CD4-positive, alpha-beta T cell treated with Interferon alpha-2 for 1 hour (primary cell): ENCODE data around the gene IL25.
"Not testable (repeated sequence)": the region's sequence is repeated elsewhere in the genome, so short reads cannot be mapped to it uniquely, and the experiment has no call there.

ENCODE experiments used
- DNase-seq, 2 donors: peaks; one replicate each; pipeline ENCODE4 v3.0.0-alpha.2; 2020 to 2022

Gene IL25

DNA sequence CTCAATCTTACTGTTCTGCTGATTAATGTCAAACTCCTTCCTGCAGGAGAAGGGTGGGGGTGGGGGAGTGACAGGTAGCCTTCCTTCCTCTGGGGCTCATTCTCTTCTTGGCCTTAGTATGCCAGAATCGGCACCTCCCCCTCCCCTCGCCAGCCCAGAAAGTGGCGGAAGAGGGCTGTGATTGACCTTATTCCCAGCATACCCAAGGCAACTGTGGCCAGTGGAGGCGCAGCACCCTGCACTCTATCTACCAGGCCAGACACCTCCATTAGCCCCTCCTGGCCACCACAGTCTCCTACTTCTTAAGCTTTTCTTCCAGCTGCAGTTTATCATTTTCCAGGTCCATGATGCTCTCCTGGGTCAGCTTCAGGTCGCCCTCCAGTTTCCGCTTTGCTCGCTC lies 20.0 kb downstream of the IL25 start:
- DNase-seq: no peak

- no peak for DNase-seq
Measured at GRCh38 chr14:23396126-23396525, 23.5 kb downstream of the IL25 start.

DNA sequence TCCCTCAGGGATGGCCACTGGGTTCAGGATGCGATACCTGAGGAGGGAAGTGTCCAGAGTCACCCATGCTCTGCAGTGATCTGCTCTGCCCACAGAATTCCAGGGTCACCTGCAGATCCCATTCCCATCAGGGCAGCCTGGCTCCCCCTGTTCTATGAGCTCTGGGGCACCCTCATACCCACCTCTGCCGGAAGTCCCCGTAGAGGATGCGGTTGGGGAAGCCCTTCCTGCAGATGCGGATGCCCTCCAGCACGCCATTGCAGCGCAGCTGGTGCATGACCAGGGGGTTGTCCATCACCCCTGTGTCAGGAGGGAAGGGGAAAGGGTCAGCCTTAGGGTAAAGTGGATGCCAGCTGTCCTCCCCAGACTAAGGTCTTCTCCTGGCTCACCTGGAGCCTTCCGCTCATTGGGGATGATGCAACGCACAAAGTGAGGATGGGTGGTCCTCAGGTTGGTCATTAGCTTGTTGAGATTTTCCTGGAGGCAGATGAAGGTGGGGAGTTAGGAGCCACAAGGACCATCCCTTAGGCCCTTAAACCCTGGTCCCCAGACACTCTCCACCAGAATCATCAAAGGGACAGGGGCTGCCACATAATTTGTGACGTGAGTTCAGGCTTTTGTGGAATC lies 24.3 kb downstream of the IL25 start:
- no peak for DNase-seq

GRCh38 chr14:23398348-23398747 lies 25.7 kb downstream of the IL25 start:
- no peak for DNase-seq

GRCh38 chr14:23399136-23399535 lies 26.5 kb downstream of the IL25 start:
- no peak for DNase-seq

GRCh38 chr14:23399591-23399990 lies 27.0 kb downstream of the IL25 start:
- no peak for DNase-seq

DNA sequence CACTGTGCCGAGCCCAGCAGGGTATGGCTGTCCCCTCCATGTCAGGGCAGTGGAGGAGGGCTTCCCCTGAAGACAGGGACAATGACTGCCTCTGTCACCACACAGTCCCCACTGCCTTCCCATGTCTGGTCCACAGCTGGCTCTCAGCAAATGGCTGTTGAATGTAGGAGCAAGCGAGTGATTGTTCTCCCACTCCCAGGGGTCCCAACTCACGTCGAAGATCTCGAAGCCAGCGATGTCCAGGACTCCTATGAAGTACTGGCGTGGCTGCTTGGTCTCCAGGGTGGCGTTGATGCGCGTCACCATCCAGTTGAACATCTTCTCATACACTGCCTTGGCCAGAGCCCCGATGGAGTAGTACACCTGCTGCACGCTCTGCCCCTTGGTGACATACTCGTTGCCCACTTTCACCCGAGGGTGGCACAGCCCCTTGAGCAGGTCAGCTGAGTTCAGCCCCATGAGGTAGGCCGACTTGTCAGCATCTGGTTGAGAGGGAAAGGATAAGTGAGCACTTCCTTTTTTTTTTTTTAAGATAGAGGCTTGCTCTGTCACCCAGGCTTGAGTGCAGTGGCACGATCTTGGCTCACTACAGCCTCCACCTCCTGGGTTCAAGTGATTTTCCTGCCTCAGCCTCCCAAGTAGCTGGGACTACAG lies 28.0 kb downstream of the IL25 start:
- not testable (repeated sequence) for DNase-seq

GRCh38 chr14:23401291-23401690 lies 28.7 kb downstream of the IL25 start:
- DNase-seq: no peak

DNA sequence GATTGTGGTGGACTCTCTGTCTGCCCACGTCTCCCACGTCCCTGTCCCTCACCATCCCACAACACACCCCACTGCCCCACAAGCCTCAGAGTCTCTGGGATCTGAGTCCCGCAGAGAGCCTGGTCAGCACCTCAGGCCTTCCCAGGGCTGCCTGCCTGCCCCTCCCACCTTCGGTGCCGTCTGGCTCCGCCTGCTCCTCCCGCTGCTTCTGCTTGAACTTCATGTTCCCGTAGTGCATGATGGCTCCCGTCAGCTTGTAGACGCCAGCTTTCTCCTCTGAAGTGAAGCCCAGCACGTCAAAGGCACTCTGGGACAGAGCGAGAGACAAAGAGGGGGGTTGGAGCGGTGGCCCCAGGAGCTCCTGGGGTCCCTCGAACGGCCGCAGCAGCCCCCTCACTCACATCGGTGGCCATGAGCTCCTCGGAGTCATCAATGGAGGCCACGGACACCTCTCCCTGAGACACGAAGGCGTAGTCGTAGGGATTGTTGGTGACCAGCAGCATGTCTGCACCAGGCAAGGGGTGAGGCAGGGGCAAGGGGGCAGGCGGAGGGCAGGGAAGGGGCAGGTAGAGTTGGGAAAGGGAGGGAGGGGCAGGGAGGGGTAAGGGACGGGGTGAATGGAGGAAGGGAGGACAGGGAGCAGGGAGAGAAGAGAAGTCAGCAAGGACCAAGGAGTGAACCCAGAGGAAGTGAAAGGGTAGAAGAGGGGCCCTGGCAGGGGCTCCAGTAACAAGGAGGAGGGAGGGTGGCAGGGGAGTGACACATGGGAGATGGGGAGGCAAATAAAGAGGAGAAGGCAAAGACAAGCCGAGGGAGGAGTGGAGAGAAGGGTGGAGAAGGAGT lies 29.9 kb downstream of the IL25 start:
- no peak for DNase-seq

DNA sequence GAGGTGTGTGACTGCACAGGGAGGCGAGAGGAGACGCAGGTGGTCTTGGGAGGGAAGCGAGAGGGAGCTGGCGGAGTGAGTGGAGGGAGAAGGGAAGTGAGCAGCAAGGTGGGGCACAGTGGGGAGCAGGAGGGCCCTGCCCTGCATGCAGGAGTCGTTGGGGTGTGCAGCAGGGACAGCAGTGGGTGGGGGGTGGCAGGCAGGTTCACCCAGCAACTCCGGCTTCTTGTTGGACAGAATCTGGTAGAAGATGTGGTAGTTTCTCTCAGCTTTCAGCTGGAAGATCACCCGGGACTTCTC lies 30.5 kb downstream of the IL25 start:
- DNase-seq: no peak

- DNase-seq: no peak
Measured at GRCh38 chr14:23403908-23404307, 31.3 kb downstream of the IL25 start.

- DNase-seq: no peak
Measured at GRCh38 chr14:23404331-23404900, 31.8 kb downstream of the IL25 start.

- DNase-seq: no peak
Measured at GRCh38 chr14:23405096-23405495, 32.5 kb downstream of the IL25 start.

DNA sequence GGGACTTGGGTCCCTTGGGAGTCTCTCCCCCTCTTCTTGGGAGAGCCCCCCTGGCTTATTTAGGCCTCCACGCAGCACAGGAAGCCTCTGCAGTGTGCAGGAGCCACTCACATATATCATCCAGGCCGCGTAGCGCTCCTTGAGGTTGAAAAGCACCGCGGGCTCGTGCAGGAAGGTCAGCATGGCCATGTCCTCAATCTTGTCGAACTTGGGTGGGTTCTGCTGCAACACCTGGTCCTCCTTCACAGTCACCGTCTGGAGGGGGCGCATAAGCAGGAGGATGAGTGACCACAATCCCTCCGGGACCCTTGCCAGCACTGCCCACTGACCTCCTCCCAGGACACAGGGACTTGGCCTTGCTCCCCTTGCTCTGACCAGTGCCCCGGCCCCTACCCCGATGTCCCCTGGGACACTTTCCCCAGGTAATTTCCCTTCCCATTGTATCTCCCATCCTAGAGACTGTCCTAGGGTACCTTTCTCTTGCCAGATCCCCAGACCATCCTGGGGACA lies 33.0 kb downstream of the IL25 start:
- no peak for DNase-seq

GRCh38 chr14:23406244-23406643 lies 33.6 kb downstream of the IL25 start:
- no peak for DNase-seq

- DNase-seq: no peak
Measured at GRCh38 chr14:23406725-23407355, 34.2 kb downstream of the IL25 start.

DNA sequence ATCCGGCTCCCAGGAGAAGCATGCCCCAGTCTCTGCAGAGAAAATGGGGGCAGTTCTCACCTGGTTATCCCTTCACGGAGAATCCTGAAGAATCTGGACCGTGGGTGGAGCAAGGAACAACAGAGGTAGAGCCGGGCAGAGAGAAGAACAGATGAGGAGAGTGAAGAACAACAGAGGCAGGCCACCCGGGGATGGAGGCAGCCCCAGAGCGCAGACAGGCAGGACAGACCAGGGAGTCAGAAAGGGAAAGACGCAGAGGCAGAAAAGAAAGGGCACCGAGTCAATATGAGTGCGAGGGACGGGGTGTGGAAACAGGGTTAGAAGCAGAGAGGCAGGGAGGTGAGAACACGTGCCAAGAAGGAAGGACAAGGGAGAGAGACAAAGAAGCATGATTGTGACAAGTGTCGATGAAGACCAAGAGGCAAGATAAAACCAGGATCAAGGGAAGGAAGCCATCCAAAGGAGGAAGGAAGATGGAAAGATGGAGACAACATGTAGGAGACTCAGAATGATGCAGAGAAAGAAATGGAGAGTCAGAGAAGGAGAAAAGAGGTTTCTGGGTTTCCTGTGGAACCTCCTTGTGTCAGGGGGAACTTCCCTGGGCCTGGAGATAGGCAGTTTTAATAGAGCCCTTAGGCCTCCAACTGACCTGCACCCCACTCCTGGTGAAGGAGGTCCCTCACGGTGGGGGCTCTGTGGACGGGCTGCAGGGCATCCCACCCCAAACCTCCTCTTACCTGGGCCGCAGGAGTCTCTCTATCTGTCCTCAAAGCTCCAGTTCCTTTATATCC lies 35.1 kb downstream of the IL25 start, which contains the start of gene MYH6:
Gene MYH6 (minus strand): TSS at position 758 of the 791 bp plus-strand sequence. CDS start 1,050 bp downstream, outside the sequence.
- DNase-seq: no peak

DNA sequence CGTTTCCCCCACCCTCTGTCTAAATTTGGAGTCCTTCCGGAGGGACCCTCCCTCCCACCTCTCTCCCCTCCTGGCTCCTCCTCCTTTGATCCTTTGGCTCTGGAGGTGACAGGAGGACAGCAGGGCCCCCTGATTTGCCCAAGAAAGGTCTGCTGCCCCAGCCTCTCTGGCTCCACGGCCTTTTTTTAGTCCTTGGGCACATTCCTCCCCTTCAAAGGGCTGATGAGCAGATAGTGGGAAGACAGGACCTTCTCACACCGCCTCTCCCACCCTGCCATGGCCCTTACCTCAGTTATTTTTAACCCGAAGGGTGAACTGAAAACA lies 35.7 kb downstream of the IL25 start:
- no peak for DNase-seq

DNA sequence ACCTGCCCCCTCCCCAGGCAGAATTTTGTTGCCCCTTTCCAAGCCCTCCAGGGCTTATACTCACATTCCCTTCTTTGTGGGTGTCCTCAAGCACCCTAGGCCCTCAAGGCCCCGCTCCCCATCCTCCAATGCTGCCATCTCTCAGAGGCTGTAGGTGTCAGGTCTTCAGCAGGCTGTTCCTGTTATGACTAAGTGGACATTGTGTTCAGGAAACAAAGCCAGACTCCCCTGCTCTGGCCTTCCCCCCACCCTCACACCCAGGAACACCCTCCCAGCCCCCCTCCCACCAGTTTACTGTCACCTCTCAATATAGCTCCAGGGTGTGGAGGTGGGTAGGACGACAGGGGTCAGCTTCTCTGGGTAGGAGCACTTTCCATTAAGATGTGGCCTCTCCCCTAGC lies 36.9 kb downstream of the IL25 start:
- DNase-seq: no peak

DNA sequence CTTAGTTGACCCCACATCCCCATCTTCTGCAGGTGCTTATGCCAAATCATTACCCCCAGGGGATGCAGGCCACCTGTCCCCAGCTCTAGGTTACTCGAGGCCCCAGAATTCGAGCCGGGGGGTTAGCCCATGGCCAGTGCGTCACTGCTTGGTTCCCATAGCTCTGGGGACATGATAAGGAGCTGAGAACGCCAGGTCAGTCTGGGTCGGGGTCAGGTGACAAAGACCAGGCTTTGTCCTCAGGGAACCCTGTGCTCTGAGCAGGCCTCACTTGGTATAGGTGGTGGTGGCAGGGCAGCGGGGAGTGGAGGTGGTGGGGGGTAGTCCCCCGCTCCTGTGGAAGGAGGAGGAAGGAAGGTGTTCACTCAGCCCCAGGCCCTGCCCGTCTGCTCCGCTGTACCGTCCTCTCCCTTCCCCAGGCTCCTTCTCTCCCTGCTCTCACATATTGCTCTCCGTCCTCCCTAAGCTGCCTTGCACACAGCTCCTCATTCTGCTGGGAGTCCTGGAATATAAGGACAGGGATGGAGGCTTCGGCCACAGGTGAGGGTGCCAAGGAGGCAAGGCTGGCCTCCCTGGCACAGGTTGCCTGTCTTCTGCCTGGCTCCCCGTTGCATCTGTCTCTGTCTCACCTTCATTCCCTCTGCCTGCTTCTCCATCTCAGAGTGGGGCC lies 37.5 kb downstream of the IL25 start:
- DNase-seq: no peak
